Activated CD4-positive, alpha-beta T cell treated with anti-CD3 and anti-CD28 coated beads, Interleukin-2, amount 10 ng/mL, durations not matched to agents 24 days and 14 days (primary cell): Measurements from ENCODE around the gene OPN1MW3. TPM values are rescaled to one million over a fixed set of nuclear protein-coding genes. Genes with fewer than 3 reads are reported as not detected.
"Not testable (repeated sequence)": the region's sequence is repeated elsewhere in the genome, so short reads cannot be mapped to it uniquely, and the experiment has no call there.

Experiments used
- DNase-seq: peaks from one replicate; pipeline ENCODE4 v3.0.0; 2022
- H3K27ac Mint-ChIP-seq: one replicate; pipeline ENCODE4 v1.8.0; 2022; ENCODE audit warnings: mild to moderate bottlenecking, mixed read lengths
- H3K27me3 Mint-ChIP-seq: one replicate; pipeline ENCODE4 v1.8.0; 2022; ENCODE audit warnings: mixed read lengths
- H3K36me3 Mint-ChIP-seq: one replicate; pipeline ENCODE4 v1.8.0; 2022; ENCODE audit warnings: low read depth, mild to moderate bottlenecking, mixed read lengths
- H3K4me1 Mint-ChIP-seq: one replicate; pipeline ENCODE4 v1.8.0; 2021; ENCODE audit warnings: mixed read lengths
- H3K4me3 Mint-ChIP-seq: one replicate; pipeline ENCODE4 v1.8.0; 2022; ENCODE audit warnings: mild to moderate bottlenecking, moderate library complexity, mixed read lengths
- H3K9me3 Mint-ChIP-seq: one replicate; pipeline ENCODE4 v1.8.0; 2021; ENCODE audit warnings: mixed read lengths
- intact Hi-C: fragments of 100-400 bp; cut with micrococcal nuclease; formaldehyde crosslinking; loops from one replicate; pipeline ENCODE4 v1.15.1; 2023
- total RNA-seq: library from RNA; stranded (reverse); gene quantifications from 2 replicates; pipeline ENCODE4 v1.2.3, GENCODE V29; 2022

Gene OPN1MW3
- total RNA-seq = not detected in 2 replicates

- H3K4me3 Mint-ChIP-seq, H3K36me3 Mint-ChIP-seq, H3K27ac Mint-ChIP-seq, H3K27me3 Mint-ChIP-seq, H3K9me3 Mint-ChIP-seq, DNase-seq, intact Hi-C loops, H3K4me1 Mint-ChIP-seq: not testable (repeated sequence)
These were observed at the start of gene OPN1MW3 for GRCh38 chrX:154257282-154257681. TSS of gene OPN1MW3 (plus strand) at chrX:154257582. CDS start at chrX:154257620, 38 bp downstream.

- H3K4me3 Mint-ChIP-seq, H3K27me3 Mint-ChIP-seq, H3K27ac Mint-ChIP-seq, H3K36me3 Mint-ChIP-seq, H3K4me1 Mint-ChIP-seq, H3K9me3 Mint-ChIP-seq, intact Hi-C loops: not testable (repeated sequence)
- peak; percentile 2 for DNase-seq
These were observed 47.5 kb upstream of the OPN1MW3 start for GRCh38 chrX:154209670-154210418.

DNA sequence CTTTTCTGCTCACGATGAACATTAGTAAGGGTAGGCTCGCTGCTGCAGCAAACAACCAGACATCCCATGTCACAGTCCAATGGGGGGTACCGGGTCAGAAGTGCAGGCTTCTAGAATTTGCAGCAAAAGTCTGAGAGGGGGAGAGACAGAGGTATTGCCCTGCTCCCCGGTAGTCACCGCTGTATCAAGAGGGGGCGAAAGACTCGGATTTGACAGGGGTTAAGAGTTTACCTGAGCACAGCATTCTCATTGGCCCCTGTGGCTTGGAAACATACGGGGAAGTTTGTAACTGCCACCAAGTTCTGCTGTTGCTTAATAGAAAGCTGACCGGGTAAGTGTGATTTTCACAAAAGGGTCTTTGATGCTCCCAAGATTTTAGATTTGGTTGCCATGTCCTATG is 46.3 kb upstream of the OPN1MW3 start:
- DNase-seq = peak; percentile 52
- H3K4me3 Mint-ChIP-seq, H3K36me3 Mint-ChIP-seq, H3K27ac Mint-ChIP-seq, intact Hi-C loops, H3K27me3 Mint-ChIP-seq, H3K4me1 Mint-ChIP-seq, H3K9me3 Mint-ChIP-seq: not testable (repeated sequence)

DNA sequence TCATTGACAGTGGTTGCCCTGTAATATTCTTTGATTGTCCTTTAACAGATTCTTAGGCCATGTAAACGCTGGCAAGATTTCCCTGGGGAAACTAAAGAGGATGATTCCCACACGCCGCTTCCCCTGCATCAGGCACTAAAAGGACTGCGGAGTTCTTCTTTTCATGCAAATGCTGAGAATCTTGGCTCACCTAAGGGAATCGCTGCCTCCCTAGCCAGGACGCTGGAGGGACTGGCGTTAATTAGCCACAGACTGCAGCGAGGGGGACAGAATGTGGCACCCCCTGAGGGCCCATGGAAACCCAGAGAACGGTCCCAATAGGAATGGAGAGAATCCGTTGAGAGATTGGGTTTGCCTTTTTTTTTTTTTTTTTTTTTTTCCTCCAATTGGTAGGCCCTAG is 45.9 kb upstream of the OPN1MW3 start:
- intact Hi-C loops, H3K36me3 Mint-ChIP-seq, H3K27ac Mint-ChIP-seq, DNase-seq, H3K4me3 Mint-ChIP-seq, H3K27me3 Mint-ChIP-seq, H3K9me3 Mint-ChIP-seq, H3K4me1 Mint-ChIP-seq: not testable (repeated sequence)

DNA sequence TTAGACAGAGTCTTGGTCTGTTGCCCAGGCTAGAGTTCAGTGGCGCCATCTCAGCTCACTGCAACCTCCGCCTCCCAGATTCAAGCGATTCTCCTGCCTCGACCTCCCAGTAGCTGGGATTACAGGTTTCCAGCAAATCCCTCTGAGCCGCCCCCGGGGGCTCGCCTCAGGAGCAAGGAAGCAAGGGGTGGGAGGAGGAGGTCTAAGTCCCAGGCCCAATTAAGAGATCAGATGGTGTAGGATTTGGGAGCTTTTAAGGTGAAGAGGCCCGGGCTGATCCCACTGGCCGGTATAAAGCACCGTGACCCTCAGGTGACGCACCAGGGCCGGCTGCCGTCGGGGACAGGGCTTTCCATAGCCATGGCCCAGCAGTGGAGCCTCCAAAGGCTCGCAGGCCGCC is 37.9 kb upstream of the OPN1MW3 start, which contains the start of gene OPN1MW2:
Gene OPN1MW2, plus strand, starts transcription at position 301 of the 400 bp plus-strand sequence. Its CDS starts 60 bp downstream, at position 361.
- H3K27ac Mint-ChIP-seq, H3K9me3 Mint-ChIP-seq, H3K4me1 Mint-ChIP-seq, DNase-seq, H3K4me3 Mint-ChIP-seq, H3K27me3 Mint-ChIP-seq, intact Hi-C loops, H3K36me3 Mint-ChIP-seq: not testable (repeated sequence)

GRCh38 chrX:154225292-154225691 is 32.1 kb upstream of the OPN1MW3 start:
- H3K4me1 Mint-ChIP-seq, DNase-seq, H3K4me3 Mint-ChIP-seq, H3K27ac Mint-ChIP-seq, H3K9me3 Mint-ChIP-seq, intact Hi-C loops, H3K27me3 Mint-ChIP-seq, H3K36me3 Mint-ChIP-seq: not testable (repeated sequence)

GRCh38 chrX:154226706-154227105 is 30.7 kb upstream of the OPN1MW3 start:
- H3K9me3 Mint-ChIP-seq, H3K4me3 Mint-ChIP-seq, H3K4me1 Mint-ChIP-seq, H3K27ac Mint-ChIP-seq, H3K36me3 Mint-ChIP-seq, H3K27me3 Mint-ChIP-seq, intact Hi-C loops, DNase-seq: not testable (repeated sequence)

DNA sequence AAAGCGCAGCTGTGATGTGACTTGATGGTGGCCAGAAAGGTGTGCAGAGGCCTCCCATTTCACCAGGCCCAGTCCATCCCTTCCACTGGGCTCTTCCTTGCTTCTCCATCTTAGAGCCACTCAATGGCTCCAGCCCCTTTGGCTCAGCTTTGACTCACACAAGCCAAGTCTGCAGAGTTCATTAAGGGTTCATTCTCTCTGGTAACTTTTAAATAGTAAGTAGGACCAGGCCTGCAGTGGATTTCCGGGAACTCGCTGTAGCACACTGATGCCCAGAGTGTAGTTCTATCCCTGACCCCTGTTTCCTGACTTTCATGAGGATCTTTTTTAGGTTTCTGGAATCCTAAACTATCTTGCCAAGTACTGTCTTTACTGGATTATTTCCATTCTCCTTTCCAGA is 25.9 kb upstream of the OPN1MW3 start:
- intact Hi-C loops, H3K4me3 Mint-ChIP-seq, H3K27ac Mint-ChIP-seq, DNase-seq, H3K9me3 Mint-ChIP-seq, H3K27me3 Mint-ChIP-seq, H3K4me1 Mint-ChIP-seq, H3K36me3 Mint-ChIP-seq: not testable (repeated sequence)

GRCh38 chrX:154233620-154234019 is 23.8 kb upstream of the OPN1MW3 start:
- H3K27me3 Mint-ChIP-seq, H3K4me3 Mint-ChIP-seq, intact Hi-C loops, H3K4me1 Mint-ChIP-seq, H3K9me3 Mint-ChIP-seq, DNase-seq, H3K27ac Mint-ChIP-seq, H3K36me3 Mint-ChIP-seq: not testable (repeated sequence)

- H3K9me3 Mint-ChIP-seq, H3K27me3 Mint-ChIP-seq, H3K36me3 Mint-ChIP-seq, H3K27ac Mint-ChIP-seq, intact Hi-C loops, H3K4me3 Mint-ChIP-seq, H3K4me1 Mint-ChIP-seq: not testable (repeated sequence)
- DNase-seq = peak; percentile 5
These were observed 18.3 kb upstream of the OPN1MW3 start for GRCh38 chrX:154238939-154239559.

- peak; percentile 12 for DNase-seq
- H3K4me3 Mint-ChIP-seq, H3K27ac Mint-ChIP-seq, intact Hi-C loops, H3K36me3 Mint-ChIP-seq, H3K9me3 Mint-ChIP-seq, H3K4me1 Mint-ChIP-seq, H3K27me3 Mint-ChIP-seq: not testable (repeated sequence)
These were observed 17.3 kb upstream of the OPN1MW3 start for GRCh38 chrX:154239982-154240503.

- H3K4me1 Mint-ChIP-seq, H3K36me3 Mint-ChIP-seq, H3K27me3 Mint-ChIP-seq, H3K9me3 Mint-ChIP-seq, intact Hi-C loops, H3K4me3 Mint-ChIP-seq: not testable (repeated sequence)
- DNase-seq = peak; percentile 50
- peak overlapping the region; percentile 45 for H3K27ac Mint-ChIP-seq
These were observed 9.9 kb upstream of the OPN1MW3 start for GRCh38 chrX:154247377-154248045.

DNA sequence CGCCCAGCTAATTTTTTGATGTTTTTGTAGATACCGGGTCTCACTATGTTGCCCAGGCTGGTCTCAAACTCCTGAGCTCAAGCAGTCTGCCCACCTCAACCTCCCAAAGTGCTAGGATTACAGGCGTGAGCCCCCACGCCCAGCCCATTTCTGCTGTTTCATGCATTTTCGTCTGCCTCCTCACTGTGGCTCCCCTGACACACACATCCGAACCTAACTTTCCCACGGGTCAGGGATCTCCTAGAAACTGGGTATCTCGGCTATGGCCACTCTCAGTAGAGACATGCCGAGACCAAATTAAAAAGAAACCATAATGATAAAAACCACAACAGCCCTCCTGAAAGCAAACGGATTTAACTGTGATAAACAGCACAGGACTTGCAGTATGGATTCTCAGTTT is 9.3 kb upstream of the OPN1MW3 start:
- H3K36me3 Mint-ChIP-seq, H3K27me3 Mint-ChIP-seq, intact Hi-C loops: not testable (repeated sequence)

DNA sequence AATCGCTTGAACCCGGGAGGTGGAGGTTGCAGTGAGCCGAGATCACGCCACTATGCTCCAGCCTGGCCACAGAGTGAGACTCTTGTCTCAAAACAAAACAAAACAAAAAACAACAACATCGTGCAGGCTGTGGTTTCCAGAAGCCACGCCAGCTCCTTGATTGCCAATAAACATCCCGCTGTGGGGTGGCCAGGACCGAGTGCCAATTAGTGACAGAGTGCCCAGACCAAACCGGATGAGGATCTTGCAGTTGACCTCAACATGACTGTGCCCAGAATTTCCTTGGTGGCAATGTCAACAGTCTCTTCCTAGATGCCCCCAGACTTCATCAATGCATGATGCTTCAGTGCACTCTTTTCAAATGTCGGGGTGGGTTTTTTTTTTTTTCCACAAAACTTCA is 1.3 kb downstream of the OPN1MW3 start:
- H3K27me3 Mint-ChIP-seq, DNase-seq, intact Hi-C loops, H3K27ac Mint-ChIP-seq, H3K4me1 Mint-ChIP-seq, H3K9me3 Mint-ChIP-seq, H3K36me3 Mint-ChIP-seq, H3K4me3 Mint-ChIP-seq: not testable (repeated sequence)

More for the DNA sequence above, 9.3 kb upstream of the OPN1MW3 start:
- not testable (repeated sequence) for H3K4me1 Mint-ChIP-seq, H3K4me3 Mint-ChIP-seq, H3K9me3 Mint-ChIP-seq, H3K27ac Mint-ChIP-seq, DNase-seq
